22Rv1 (cell line): ENCODE results near the gene IGF2R.

Experiments
- ZFX ChIP-seq: fragments of 450-650 bp; IDR thresholded peaks from 2 replicates; pipeline ENCODE4 v1.6.1; 2017; ENCODE audit warnings: antibody characterized with exemption, borderline replicate concordance
- TF ChIP-seq, protein P1 (sequence below): fragments of 450-650 bp; IDR thresholded peaks from 2 replicates; pipeline ENCODE4 v1.5.1; 2017; ENCODE audit warnings: mild to moderate bottlenecking

GRCh38 chr6:160024152-160024551 is 55.3 kb downstream of the IGF2R start:
- TF ChIP-seq, protein P1, sequence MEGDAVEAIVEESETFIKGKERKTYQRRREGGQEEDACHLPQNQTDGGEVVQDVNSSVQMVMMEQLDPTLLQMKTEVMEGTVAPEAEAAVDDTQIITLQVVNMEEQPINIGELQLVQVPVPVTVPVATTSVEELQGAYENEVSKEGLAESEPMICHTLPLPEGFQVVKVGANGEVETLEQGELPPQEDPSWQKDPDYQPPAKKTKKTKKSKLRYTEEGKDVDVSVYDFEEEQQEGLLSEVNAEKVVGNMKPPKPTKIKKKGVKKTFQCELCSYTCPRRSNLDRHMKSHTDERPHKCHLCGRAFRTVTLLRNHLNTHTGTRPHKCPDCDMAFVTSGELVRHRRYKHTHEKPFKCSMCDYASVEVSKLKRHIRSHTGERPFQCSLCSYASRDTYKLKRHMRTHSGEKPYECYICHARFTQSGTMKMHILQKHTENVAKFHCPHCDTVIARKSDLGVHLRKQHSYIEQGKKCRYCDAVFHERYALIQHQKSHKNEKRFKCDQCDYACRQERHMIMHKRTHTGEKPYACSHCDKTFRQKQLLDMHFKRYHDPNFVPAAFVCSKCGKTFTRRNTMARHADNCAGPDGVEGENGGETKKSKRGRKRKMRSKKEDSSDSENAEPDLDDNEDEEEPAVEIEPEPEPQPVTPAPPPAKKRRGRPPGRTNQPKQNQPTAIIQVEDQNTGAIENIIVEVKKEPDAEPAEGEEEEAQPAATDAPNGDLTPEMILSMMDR = no peak
- no peak for TF ChIP-seq ZFX
